GM18867 (cell line): ENCODE results near the gene LRP2.
A peak's percentile ranks its signal among the peaks of the same experiment; 100 is the strongest.
"Not testable (repeated sequence)": the region's sequence is repeated elsewhere in the genome, so short reads cannot be mapped to it uniquely, and the experiment has no call there.

Experiments used
- ATAC-seq: cut with Tn5 transposase; IDR thresholded peaks from one replicate; pipeline ENCODE4 v1.9.1; 2021; ENCODE audit warnings: mild to moderate bottlenecking, moderate library complexity; ENCODE audit not compliant: unreplicated experiment

LRP2 gene

GRCh38 chr2:169362118-169362893 lies at the start of gene LRP2:
Gene LRP2, minus strand, starts transcription at chr2:169362534. Its CDS starts 135 bp downstream, at chr2:169362399.
- ATAC-seq, result no peak

DNA sequence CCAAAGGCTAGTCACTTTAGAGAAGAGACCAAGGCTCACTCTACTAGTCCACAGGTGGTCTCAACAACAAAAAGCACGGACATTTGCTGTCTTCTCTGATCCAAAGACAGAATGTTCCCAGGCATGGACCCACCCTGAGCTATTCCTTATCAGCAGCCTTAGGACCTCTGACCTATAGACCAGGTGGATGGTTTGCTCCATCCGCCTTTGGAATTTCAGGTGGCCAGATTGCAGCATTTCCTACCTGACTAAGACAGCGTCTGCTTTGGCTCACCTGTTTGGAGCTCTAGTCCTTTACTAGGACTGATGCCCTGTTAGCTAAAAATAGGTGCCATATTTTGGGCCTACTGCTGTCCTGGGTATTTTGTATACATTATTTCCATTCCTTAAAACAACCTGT lies 44.6 kb upstream of the LRP2 start:
- ATAC-seq, result no peak

DNA sequence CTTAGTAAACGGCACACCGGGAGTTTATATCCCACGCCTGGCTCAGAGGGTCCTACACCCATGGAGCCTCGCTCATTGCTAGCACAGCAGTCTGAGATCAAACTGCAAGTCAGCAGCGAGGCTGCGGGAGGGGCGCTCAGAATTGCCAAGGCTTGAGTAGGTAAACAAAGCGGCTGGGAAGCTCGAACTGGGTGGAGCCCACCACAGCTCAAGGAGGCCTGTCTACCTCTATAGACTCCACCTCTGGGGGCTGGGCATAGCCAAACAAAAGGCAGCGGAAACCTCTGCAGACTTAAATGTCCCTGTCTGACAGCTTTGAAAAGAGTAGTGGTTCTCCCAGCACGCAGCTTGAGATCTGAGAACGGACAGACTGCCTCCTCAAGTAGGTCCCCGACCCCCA lies 37.2 kb upstream of the LRP2 start:
- ATAC-seq, result not testable (repeated sequence)

DNA sequence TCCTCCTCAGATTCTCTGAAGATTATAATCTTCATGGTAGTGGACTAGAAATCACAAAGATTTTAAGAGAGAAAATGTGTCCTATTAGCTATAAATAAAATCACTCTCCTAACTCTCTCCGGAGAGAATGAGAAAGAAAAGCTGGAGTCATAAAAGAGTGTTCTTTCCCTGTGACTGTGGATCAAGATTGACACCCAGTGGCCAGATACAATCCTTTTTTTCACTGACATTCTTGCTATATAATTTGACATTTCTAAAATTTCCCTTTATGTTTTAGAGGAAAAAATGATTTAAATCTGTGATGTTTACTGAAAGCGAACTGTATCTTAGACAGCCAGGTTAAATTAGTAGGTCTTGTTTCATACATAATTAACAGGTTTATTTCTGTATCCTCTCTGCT lies 35.4 kb upstream of the LRP2 start:
- no peak for ATAC-seq

- ATAC-seq, result no peak
These were observed 33.6 kb upstream of the LRP2 start for GRCh38 chr2:169395821-169396374.

DNA sequence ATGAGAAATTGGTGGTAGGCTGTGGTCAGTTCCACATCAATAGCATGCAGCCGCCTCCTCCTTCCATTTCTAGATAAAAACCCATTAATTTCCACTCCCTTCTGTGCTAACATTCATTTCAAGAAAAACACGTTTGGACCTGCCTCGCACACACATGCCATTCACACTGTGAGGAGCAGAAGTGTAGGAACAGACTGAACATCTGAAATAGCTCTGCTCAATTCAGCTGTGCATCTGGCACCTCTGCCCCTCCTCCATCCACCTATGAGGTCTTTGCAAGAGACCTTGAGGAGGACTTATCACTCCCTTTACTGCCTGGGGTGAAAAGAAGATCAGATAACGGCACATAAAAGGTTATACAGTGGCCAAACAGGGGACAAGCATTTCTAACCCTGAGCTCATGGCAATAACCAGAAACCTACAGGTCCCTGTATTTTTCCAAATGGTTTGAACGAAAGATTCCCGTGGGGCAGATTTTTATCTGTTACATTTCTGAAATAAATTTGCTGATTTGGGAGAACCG lies 30.8 kb upstream of the LRP2 start:
- peak; percentile 62 for ATAC-seq

- no peak for ATAC-seq
These were observed 28.9 kb upstream of the LRP2 start for GRCh38 chr2:169391236-169391635.

- ATAC-seq, result no peak
These were observed 25.8 kb upstream of the LRP2 start for GRCh38 chr2:169388161-169388560.

- no peak for ATAC-seq
These were observed 24.4 kb upstream of the LRP2 start for GRCh38 chr2:169386722-169387121.

DNA sequence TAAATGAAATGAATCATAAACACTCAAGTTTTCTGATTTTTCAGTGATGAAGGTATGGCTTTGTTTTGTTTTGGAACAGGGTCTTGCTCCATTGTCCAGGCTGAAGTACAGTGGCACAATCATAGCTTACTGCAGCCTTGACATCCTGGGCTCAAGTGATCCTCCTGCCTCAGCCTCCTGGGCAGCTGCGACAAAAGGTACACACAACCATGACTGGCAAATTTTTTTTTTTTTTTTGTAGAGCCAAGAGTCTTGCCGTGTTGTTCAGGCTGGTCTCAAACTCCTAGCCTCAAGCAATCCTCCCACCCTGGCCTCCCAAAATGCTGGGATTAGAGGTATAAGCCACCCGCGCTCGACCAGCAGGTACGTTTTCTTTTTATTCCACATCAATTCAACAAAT lies 22.5 kb upstream of the LRP2 start:
- ATAC-seq, result no peak

GRCh38 chr2:169372561-169372960 lies 10.2 kb upstream of the LRP2 start:
- ATAC-seq, result no peak

DNA sequence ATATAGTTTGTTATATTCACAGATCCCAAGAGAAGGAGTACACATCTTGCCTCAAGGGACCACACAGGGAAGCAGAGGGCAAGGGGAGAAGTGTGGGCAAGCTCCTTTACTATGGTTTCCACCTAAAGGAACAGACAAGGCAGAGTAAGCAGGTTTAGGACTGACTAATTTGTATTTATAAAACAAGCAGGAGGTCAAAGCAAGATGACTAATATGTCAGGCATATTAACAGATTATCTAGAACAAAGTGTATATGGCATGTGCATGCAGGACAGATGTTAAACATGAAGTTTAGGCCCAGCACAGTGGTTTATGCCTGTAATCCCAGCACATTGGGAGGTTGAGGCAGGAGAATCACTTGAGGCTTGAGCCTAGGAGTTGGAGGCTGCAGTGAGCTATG lies 3.7 kb upstream of the LRP2 start:
- no peak for ATAC-seq

DNA sequence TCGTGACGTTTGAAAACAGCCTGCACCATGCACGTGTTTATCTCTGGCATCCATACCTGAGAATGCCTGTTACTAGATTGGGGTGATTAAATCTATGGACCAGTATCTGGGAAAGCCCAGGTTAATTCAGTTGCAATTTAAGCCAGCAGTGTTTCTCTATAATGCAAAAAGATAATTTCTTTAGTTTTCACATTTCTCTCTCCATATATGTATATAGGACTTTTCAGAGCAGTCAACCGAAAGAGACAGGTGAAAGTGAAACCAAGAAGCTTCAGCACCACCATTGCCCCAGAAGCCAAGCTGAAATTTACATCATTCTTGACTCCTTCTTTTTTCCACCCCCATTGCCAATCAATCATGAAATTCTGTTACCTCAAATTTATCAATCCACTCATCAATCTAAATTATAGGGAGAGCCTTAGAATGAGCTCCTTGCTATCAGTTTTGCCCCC lies 2.7 kb upstream of the LRP2 start:
- peak; percentile 62 for ATAC-seq

DNA sequence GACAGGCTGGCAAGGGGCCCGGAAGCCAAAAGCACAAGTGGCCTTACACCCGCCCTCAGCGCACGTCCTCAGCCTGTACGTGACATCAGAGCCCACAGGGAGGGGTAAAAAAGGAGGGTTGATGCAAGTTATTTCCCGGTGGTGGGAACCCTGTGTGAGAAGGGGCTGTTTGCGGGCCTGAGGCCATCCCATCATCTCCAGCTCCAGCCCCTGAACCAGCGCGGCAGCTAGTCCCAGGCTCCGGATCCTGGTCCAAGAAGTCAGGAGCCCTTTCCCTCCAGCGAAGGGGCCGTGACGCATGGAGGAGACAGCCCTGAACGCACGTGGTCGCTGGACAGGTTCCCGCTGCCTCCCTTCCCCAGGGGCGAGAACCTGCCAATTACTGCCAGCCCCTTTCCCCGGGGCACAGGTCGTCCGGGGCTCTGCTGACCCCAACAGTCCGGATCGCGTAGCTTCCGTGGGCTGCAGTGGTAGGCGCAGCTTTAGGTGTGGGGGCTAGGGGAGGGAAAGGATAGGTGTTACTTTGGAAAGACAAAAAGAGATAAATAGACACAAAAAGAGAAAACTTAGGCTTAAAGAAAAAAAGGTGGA lies 1.3 kb upstream of the LRP2 start:
- ATAC-seq, result peak; percentile 53

- ATAC-seq, result no peak
These were observed 693 bp upstream of the LRP2 start for GRCh38 chr2:169362894-169363559.

DNA sequence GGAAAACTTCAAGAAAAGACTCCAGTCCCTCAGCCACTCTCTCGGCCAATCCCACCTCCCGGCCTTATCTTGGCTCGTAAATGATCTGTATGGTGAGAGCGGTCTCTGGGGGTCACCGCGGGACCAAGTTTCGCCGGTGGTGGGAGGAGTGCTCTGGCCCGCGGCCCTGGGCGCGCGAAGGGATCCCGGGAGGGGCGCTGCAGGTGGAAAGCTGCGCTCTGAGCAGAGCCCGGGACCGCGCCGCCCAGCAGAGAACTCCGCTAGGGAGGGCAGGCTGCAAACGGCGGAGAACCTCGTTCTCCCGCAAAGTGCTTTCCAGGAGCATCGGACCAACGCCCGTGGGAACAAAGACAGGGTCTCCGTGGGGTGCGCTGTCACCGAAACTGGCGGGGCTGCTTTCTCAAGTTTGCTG lies 622 bp downstream of the LRP2 start:
- no peak for ATAC-seq

GRCh38 chr2:169360984-169361705 lies 1.2 kb downstream of the LRP2 start:
- no peak for ATAC-seq

DNA sequence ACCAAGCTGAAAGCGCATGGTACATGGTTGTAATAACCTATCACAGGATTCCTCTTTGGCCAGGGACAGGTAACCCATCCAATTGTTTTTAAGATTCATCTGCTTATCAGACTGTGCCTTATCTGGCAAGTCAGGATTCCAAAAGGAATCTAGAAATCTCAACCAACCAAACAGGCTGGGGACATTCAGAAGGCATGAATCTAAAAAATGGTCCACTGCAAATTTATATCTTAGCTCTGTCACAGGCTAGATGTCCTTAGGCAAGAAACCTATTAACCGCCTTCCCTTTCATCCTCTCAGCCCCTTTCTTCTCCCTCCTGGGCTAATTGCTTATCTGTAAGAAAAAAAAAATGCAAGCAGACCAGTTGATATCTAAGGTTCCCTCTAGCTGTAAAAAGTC lies 4.3 kb downstream of the LRP2 start:
- ATAC-seq, result no peak

DNA sequence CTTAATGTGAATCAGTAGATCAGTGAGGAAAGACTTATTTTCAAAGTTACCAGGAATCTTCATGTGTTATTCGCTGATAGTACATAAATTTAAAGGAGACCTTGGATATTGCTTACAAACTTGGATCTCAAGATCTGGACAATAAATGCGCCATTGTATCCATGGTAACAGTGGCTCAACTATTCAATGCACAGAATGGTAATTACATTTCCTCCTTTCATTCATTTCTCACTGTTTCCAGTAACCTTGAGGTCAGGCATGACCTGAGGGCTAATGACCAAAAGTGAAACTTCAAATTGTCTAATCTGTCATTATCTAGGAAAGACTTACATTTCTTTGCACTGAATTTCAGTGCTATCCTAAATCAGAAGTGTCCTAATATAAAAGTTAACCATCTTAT lies 8.1 kb downstream of the LRP2 start:
- ATAC-seq, result no peak

DNA sequence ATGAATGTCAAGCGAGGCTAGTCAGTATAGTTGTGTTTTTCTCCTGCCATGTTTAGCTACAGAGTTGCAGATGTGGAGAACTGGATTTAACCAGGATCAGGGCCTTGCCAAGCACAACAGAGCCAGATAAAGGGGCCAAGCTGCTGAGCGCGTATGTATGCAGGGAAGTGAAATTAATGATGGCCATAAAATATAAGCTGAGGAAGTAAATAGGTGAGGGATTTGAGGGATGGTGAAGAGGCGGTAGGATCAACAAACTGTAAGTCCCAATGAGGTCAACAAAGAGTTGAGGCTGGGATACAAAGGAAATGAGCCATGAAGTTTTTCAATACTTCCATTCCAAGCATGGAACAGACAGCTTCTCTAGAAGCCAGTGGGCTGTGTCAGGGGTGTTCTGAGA lies 10.6 kb downstream of the LRP2 start:
- no peak for ATAC-seq

GRCh38 chr2:169349535-169349934 lies 12.8 kb downstream of the LRP2 start:
- ATAC-seq, result no peak
